GM18520 (cell line): ENCODE data around the gene SH2D3A.

ENCODE experiments used
- ATAC-seq: cut with Tn5 transposase; IDR thresholded peaks from one replicate; pipeline ENCODE4 v1.9.1; 2021; ENCODE audit not compliant: unreplicated experiment

The SH2D3A gene

DNA sequence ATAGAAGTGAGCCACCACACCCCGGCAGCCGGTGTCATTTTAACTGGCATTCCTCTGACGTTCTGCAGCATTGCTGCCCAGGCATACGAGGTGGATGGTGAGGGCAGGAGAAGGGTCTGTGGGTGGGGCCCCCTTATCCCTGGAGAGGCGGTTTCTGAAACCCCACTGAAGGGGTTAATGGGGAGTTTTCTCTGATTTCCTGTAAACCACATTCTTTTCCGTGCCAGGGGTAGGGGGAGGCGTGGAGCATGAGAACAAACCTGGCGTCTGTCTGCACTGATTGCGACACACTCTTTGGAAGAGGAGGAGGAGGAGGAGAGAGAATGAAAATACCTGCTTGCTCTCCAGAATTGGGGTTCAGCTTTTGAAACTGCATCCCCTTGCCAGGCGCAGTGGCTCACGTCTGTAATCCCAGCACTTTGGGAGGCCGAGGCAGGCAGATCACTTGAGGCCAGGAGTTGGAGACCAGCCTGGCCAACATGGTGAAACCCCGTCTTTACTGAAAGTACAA lies 44.1 kb downstream of the SH2D3A start:
- ATAC-seq = no peak

DNA sequence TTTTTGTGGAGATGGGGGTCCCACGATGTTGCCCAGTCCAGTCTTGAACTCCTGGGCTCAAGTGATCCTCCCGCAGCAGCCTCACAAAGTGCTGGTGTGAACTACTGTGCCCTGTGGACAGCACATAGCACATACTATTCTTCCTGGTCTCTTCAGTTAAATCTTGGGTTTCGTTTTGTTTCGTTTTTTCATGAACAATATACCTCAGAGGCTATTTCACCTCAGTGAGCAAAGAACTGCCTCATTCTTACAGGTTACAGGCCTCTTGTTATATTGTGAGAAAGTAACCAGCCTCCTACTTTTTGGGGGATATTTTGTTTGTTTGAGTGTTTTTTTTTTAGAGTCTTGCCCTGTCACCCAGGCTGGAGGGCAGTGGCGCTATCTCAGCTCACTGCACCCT lies 45.5 kb downstream of the SH2D3A start:
- no peak for ATAC-seq

DNA sequence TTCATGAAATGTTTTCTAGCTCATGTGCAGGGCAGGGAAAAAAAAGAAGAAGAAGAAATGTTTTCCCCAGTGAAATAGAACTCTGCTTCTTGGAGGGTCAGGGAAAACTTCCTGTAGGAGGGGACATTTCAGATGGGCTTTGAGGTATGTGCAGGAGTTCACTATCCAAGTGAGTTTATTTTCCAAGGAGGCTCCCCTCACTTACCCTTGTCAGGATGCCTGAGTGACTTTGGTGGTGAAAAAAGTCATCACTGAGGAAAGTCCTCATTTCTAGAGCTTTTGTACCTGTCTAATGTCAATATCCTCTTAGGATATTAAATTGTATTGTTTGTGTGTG lies 46.1 kb downstream of the SH2D3A start:
- no peak for ATAC-seq

DNA sequence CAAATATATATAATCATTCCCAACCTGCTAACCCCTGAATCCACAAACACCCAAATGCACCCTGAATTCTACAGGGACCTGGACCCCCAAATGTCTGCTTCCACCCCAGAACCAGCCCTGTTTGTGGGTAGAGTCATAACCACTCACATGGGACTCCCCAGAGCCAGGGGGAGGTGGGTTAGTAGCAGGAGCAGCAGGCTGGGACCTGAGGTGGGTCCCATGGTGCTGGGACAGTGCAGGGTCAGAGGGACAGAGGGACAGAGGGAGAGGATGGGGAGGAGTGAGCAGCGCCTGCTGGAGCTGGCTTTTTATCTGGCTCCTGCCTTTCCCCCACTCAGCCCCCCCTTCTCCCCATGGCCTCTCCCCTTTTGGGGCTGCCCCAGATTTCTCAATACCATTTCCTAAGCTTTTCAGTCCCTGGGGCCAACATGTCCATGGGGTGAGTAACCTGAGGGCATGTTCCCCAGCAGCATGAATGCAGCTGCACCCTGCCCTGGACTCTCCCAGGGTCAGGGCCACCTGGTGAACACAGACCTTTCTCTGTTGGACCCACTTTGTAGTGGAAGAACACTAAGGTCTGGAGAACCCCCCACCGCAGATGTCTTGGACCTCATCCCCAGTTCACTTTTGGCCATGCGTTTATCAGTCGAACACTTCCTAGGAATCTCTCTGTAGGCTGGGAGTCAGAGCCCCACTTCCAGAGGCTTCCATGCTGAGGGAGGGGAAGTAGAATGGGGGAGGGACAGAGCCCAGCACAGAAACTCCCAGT lies 46.7 kb downstream of the SH2D3A start, which contains the start of gene C3:
TSS of gene C3 (minus strand) at position 282 of the 769 bp plus-strand sequence. CDS start at position 221, 61 bp downstream.
- ATAC-seq = no peak

DNA sequence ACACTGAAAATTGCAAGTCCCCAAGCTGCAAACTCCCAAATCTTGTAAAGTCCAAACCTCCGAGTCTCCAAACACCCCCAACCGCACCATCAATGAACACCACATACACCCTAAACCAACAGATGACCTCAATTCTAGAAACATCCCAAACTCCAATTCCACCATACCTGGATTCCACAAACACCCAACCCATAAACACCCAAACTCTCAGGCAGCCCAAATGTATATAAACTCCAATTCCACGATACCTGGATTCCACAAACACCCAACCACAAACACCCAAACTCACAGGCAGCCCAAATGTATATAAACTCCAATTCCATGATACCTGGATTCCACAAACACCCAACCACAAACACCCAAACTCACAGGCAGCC lies 47.3 kb downstream of the SH2D3A start:
- no peak for ATAC-seq

DNA sequence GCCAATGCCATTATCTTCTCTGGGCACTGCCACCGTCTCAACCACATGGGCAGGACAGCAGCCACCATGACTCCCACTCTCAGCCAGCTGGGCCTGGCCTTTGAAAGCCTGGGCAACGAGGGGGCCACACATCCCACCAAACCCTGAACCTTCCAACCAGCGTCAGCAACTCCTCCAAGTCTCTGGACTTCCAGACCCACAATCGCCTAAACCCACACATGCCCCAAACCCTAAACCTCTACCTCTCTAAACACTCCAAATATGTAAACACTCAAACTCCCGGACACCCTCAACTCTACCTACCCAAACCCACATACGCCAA lies 47.7 kb downstream of the SH2D3A start:
- ATAC-seq = no peak

DNA sequence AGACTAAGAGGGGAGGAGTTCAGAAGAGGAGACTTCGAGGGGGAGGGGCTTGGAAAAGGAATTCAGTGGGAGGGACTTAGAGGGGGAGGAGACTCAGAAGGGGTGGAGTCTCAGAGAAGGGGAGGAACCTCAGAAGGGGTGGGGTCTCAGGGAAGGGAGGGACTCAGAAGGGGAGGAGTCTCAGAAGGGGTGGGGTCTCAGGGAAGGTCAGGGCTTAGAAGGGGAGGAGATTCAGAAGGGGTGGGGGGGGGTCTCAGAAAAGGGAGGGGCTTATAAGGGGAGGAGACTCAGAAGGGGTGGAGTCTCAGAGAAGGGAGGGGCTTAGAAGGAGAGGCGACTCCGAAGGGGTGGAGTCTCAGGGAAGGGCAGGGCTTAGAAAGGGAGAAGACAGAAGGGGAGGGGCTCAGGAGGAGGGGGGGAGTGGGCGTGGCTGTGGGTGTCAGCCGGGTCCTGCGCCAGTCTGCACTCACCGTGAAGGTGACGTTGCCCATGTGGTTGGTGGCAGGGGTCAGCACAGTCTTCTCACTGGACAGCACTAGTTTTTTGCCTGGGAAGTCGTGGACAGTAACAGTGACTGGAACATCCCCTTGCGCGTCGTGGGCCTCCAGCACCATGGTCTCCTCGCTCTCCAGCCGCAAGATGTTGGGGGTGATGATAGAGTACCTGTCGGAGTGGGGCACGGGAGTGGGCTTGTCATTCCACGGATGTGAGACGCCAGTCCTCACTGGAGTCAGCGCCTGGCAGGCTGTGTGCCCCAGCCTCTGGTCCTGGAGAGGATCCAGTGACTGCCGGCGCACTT lies 48.3 kb downstream of the SH2D3A start:
- no peak for ATAC-seq

DNA sequence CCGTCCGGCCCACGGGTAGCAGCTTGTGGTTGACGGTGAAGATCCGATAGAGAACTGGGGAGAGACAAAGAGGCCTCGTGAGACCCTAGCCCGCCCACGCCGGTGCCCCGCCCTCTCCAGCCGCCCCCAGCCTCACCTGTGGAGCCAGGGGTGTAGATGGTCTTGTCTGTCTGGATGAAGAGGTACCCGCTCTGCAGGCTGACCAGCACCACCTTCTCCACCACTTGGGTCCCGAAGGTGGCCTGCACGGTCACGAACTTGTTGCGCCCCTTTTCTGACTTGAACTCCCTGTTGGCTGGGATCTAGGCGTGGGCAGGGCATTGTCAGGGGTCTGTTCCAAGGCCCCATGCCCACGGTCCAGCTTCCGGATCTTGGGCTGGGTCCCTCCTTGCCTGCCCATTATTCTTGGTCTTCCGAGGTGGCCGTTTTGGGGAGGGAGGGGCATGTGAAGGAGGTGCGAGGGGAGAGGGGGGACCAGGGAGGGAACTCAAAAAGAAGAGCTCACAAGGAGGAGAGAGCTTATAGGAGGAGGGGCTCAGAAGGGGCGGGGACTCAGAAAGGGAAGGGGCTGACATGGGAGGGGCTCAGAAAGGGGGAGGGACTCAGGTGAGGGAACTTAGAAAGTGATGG lies 49.0 kb downstream of the SH2D3A start:
- ATAC-seq = no peak

DNA sequence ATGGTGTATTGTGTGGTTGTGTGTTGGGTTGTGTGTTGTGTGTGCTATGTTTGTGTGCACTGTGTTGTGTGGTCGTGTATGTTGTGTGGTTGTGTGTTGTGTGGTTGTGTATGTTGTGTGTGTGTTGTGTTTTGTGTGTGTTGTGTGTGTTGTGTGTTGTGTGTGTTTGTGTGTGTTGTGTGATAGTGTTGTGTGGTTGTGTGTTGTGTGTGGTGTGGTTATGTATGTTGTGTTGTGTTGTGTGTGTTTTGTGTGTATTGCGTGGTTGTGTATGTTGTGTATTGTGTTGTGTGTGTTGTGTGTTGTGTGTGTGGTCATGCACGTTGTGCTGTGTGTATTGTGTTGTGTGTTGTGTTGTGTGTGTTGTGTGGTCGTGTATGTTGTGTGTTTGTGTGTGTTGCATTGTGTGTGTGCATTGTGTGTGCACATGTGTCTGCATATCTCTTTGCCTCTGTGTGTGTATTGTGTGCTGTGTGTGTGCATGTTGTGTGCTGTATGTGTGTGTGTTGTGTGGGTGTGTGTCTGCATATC lies 49.7 kb downstream of the SH2D3A start:
- no peak for ATAC-seq

DNA sequence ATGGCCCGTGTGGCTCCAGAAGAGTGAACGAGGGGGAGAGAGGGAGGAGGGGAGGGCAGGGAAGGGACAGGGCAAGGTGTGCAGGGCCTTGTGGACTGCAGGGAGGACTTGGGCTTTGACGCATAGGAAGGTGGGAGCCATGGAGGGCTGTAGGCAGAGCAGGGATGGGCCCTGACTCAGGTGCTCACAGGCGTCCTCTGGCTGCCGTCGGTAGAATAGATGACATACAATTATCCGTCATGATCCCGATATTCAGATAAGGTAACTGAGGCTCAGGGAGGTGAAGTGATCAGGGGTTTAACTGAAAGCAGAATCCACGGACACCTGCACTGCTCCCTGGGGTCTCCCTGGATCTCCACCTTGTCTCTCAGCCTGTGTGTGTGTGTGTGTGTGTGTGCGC lies 50.2 kb downstream of the SH2D3A start:
- no peak for ATAC-seq

DNA sequence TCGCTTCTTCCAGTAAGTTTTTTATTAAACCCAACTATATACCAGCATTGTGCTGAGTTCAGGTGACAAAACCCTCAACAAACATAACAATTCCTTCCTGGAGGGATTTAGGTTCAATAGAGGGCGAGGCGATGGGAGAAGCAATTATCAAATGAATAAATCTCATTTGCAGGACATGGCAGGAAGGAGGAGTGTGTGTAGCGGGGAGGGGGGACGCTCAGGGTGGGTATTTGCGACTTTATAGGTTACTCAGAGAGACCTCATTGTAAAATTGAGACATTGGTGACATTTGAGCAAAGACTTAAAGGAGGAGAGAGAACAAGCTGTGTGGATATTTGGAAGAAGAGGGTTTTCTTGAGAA lies 50.6 kb downstream of the SH2D3A start:
- no peak for ATAC-seq

DNA sequence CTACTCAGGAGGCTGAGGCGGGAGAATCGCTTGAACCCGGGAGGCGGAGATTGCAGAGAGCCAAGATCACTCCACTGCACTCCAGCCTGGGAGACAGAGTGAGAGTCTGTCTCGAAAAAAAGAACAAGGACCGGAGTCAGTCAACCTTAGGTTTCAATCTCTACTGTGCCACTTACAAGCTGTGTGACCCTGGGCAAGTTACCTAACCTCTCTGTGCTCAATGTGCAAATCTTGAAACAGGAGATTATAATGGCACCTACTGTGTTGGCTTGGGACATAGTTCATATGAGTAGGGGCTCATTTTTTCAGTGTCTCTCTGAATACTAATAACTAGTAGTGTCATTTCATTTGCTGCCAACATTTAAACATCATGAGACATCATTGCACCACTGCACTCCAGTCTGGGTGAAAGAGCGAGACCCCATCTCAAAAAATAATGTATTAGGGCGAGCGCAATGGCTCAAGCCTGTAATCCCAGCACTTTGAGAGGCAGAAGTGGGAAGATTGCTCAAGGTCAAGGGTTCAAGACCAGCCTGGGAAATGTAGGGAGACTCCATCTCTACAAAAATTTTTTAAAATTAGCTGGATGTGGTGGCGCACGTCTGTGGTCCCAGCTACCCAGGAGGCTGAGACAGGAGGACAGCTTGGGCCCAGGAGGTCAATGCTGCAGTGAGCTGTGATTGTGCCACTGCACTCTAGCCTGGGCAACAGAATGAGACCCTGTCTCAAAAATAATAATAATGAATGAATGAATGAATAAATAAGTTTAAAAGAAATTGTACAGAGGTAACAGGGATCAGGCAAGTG lies 52.3 kb downstream of the SH2D3A start:
- ATAC-seq = no peak

DNA sequence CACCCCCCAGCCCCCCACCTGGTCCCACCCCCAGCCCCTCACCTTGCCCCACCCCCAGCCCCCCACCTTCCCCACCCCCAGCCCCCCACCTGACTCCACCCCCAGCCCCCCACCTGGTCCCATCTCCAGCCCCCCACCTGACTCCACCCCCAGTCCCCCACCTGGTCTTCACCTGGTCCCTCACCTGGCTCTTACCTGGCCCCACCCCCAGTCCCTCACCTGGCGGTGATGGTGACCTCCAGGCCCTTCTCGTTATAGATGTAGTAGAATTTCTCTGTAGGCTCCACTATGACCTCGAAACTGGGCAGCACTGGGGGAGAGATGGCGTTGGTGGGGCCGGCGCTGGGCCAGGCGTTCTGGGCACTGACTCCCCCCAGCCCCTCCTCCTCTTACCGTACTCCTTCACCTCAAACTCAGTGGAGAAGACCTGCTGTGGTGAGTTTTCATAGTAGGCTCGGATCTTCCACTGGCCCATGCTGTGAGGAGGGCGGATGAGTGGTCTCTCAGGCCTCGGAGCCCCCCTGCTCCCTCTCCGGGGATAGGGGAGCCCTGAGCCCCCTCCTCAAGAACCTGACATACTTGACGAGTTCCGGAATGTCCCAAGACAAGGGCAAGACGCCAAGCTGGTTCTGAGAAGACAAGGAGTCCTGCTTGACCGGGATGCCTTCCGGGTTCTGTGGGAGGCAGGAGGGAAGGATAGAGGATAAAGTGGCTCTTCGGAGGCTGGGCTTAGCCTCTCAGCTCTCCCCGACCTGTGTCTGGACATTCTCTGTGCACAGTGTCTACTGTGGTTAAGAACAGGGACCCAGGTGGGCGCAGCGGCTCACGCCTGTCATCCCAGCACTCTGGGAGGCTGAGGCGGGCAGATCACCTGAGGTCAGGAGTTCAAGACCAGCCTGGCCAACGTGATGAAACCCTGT lies 53.2 kb downstream of the SH2D3A start:
- no peak for ATAC-seq

DNA sequence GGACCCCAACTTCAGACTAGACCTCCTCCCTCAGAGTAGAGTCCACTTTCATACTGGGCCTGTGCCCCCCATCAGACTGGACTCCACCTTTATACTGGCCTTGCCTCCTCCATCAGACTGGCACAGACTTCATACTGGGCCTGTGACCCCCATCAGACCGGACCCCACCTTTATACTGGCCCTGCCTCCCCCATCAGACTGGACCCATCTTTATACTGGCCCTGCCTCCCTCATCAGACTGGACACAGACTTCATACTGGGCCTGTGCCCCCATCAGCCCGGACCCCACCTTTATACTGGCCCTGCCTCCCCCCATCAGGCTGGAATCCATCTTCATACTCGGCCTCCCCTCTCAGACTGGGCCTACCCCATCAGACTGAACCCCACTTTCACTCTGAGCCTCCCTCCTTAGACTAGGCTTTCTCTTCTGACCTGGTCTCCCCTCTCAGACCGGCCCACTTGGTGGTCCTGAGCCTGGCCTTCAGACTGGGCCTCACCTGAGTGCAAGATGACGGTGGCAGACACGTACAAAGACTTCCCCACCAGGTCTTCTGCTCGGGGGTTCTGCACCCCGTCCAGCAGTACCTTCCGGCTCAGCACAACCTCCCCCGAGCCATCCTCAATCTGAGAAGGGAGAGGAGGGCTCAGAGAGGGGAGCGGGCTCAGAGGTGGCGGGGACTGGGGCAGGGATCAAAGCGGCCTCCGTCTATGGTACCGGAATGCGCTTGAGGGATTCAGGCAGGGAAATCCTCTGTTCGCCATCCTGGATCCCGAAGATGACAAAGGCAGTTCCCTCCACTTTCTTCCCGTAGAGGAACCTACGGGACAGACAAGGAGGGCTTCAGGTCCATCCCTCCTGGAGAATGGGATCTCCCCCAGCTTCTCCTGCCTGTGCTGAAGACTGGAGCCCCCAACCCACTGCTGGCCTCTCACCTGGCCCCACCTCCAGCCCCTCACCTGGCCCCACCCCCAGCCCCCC lies 54.3 kb downstream of the SH2D3A start:
- ATAC-seq = no peak

DNA sequence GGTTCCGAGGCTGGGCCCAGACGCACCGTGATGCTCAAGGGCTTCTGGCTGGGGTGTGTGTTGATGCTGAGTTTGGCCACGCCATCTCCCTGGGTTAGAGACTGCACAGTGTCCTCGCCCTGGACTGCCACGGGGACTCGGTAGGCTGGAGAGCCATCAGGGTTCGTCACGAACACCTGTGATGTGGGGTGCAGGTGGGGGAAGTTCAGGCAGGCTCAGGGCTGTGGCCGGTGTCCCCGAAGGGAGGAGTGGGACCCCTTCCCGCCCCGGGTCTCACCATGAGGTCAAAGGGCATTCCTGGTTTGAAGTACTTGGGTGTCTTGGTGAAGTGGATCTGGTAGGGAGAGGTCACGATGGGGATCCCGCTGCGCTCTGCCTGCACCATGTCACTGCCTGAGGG lies 55.0 kb downstream of the SH2D3A start:
- ATAC-seq = no peak

DNA sequence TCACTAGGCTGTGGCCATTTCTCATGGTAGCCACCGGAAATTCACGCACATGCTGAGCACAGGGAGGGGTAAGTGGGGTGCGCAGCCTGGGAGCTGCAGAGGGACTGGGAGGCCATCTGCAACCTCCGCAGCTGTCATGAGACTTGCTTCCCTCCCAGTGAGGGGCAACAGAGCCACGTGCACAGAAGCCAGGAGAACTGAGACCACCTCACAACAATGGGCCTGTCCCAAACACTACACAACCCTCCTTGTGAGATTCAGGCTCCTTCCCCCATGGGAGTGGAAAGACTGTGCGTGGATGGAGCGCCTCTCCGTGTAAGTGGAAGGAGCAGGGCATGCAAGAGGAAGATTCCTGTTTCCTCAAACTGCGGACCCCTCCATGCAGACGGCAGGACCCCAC lies 55.6 kb downstream of the SH2D3A start:
- no peak for ATAC-seq

DNA sequence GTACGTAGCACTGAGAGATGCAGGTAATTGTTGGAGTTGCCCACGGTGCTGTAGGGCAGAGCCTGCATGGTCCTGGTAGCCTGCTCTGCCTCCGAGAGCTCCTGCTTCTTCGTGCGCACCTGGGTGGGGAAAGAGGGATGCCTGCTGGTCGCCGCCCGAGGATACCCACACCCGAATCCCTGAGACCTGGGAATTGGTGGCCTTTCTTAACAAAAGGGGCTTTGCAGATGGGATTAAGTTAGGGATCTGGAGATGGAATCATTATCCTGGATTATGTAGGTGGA lies 56.2 kb downstream of the SH2D3A start:
- ATAC-seq = no peak

DNA sequence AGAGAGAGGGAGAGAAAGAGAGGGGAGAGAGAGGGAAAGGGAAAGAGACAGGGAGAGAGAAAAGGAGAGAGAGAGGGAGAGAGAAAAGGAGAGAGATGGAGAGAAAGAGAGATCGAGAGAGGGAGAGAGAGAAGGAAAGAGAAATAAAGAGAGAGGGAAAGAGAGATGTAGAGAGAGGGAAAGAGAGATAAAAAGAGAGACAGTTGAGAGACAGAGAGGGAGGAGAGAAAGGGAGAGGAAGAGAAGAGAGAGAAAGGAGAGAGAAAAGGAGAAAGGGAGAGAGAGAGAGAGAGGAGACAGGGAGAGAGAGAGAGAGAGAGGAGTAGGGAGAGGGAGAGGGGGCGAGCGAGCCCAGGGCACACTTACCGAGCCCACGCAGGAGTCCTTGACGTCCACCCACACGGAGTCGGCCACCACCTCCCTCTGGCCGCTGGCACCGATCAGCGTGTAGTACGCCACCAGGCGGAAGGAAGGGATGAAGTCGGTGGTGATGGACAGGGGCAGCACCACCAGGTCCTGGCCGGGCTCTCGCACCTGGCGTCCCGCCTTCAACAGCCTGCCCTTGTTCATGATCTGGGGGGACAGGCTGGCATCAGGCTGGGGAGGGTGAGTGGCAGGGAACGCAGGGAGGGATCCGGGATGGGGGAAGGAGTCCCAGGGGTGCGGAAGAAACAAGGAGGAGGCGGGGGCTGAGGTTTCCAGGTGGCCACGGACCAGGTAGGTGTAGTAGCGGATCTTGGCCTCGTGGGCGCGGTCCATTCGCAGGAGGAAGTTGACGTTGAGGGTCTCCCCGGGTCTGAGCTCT lies 56.8 kb downstream of the SH2D3A start:
- no peak for ATAC-seq
